ENCODE data around the gene BCL2L14. TPM values are rescaled to one million over a fixed set of nuclear protein-coding genes. Genes with fewer than 3 reads are reported as not detected.

Gene BCL2L14
- total RNA-seq, 1 donor = 0.21 TPM

GRCh38 chr12:12039897-12040296 lies 30.8 kb upstream of the BCL2L14 start:
- Histone ChIP-seq H3K27me3 (ENCODE audit: insufficient read depth, low read length) (no peaks in the 10 kb centered on the region), H3K4me3 (ENCODE audit: low read length) (no peak overlapping the region), H3K9me3 (ENCODE audit: low read depth, low read length) (no peaks in the 10 kb centered on the region), H3K4me1 (ENCODE audit: insufficient read depth, low read length) (no peaks in the 10 kb centered on the region)

- no peak overlapping the region for H3K4me3 ChIP-seq (ENCODE audit: low read length)
- H3K4me1 ChIP-seq (ENCODE audit: insufficient read depth, low read length) = no peaks in the 10 kb centered on the region
- no peaks in the 10 kb centered on the region for H3K9me3 ChIP-seq (ENCODE audit: low read depth, low read length)
- no peaks in the 10 kb centered on the region for H3K27me3 ChIP-seq (ENCODE audit: insufficient read depth, low read length)
Measured at GRCh38 chr12:12046401-12046800, 24.3 kb upstream of the BCL2L14 start.

GRCh38 chr12:12047682-12048081 lies 23.1 kb upstream of the BCL2L14 start:
- H3K9me3 ChIP-seq (ENCODE audit: low read depth, low read length) = no peaks in the 10 kb centered on the region
- H3K4me1 ChIP-seq (ENCODE audit: insufficient read depth, low read length) = no peaks in the 10 kb centered on the region
- H3K27me3 ChIP-seq (ENCODE audit: insufficient read depth, low read length) = no peaks in the 10 kb centered on the region
- H3K4me3 ChIP-seq (ENCODE audit: low read length) = no peak overlapping the region

- Histone ChIP-seq H3K27me3 (ENCODE audit: insufficient read depth, low read length) (no peaks in the 10 kb centered on the region), H3K4me3 (ENCODE audit: low read length) (no peak overlapping the region), H3K4me1 (ENCODE audit: insufficient read depth, low read length) (no peaks in the 10 kb centered on the region), H3K9me3 (ENCODE audit: low read depth, low read length) (no peaks in the 10 kb centered on the region)
Measured at GRCh38 chr12:12048266-12048665, 22.5 kb upstream of the BCL2L14 start.

GRCh38 chr12:12048714-12049113 lies 22.0 kb upstream of the BCL2L14 start:
- H3K4me3 ChIP-seq (ENCODE audit: low read length) = no peak overlapping the region

GRCh38 chr12:12051668-12052067 lies 19.1 kb upstream of the BCL2L14 start:
- no peak overlapping the region for H3K4me3 ChIP-seq (ENCODE audit: low read length)
- H3K9me3 ChIP-seq (ENCODE audit: low read depth, low read length) = no peaks in the 10 kb centered on the region
- no peaks in the 10 kb centered on the region for H3K4me1 ChIP-seq (ENCODE audit: insufficient read depth, low read length)
- no peaks in the 10 kb centered on the region for H3K27me3 ChIP-seq (ENCODE audit: insufficient read depth, low read length)

More at GRCh38 chr12:12048714-12049113, 22.0 kb upstream of the BCL2L14 start:
- Histone ChIP-seq H3K9me3 (ENCODE audit: low read depth, low read length) (no peaks in the 10 kb centered on the region), H3K27me3 (ENCODE audit: insufficient read depth, low read length) (no peaks in the 10 kb centered on the region), H3K4me1 (ENCODE audit: insufficient read depth, low read length) (no peaks in the 10 kb centered on the region)

- Histone ChIP-seq H3K27me3 (ENCODE audit: insufficient read depth, low read length) (no peaks in the 10 kb centered on the region), H3K9me3 (ENCODE audit: low read depth, low read length) (no peaks in the 10 kb centered on the region), H3K4me3 (ENCODE audit: low read length) (no peak overlapping the region), H3K4me1 (ENCODE audit: insufficient read depth, low read length) (no peaks in the 10 kb centered on the region)
Measured at GRCh38 chr12:12054993-12055392, 15.7 kb upstream of the BCL2L14 start.

GRCh38 chr12:12056951-12057350 lies 13.8 kb upstream of the BCL2L14 start:
- H3K4me3 ChIP-seq (ENCODE audit: low read length) = no peak overlapping the region
- H3K9me3 ChIP-seq (ENCODE audit: low read depth, low read length) = no peaks in the 10 kb centered on the region
- H3K27me3 ChIP-seq (ENCODE audit: insufficient read depth, low read length) = no peaks in the 10 kb centered on the region
- H3K4me1 ChIP-seq (ENCODE audit: insufficient read depth, low read length) = no peaks in the 10 kb centered on the region

- H3K9me3 ChIP-seq (ENCODE audit: low read depth, low read length) = no peaks in the 10 kb centered on the region
- H3K27me3 ChIP-seq (ENCODE audit: insufficient read depth, low read length) = no peaks in the 10 kb centered on the region
- H3K4me1 ChIP-seq (ENCODE audit: insufficient read depth, low read length) = no peaks in the 10 kb centered on the region
Measured at GRCh38 chr12:12064596-12064995, 6.1 kb upstream of the BCL2L14 start.

GRCh38 chr12:12068751-12069150 lies 2.0 kb upstream of the BCL2L14 start:
- Histone ChIP-seq H3K27me3 (ENCODE audit: insufficient read depth, low read length) (no peaks in the 10 kb centered on the region), H3K4me1 (ENCODE audit: insufficient read depth, low read length) (peaks cover 13% of the 10 kb centered on the region), H3K9me3 (ENCODE audit: low read depth, low read length) (no peaks in the 10 kb centered on the region), H3K4me3 (ENCODE audit: low read length) (no peak overlapping the region)

More at GRCh38 chr12:12064596-12064995, 6.1 kb upstream of the BCL2L14 start:
- no peak overlapping the region for H3K4me3 ChIP-seq (ENCODE audit: low read length)

GRCh38 chr12:12069821-12070548 lies 754 bp upstream of the BCL2L14 start:
- H3K4me1 ChIP-seq (ENCODE audit: insufficient read depth, low read length) = peaks cover 13% of the 10 kb centered on the region
- H3K27me3 ChIP-seq (ENCODE audit: insufficient read depth, low read length) = no peaks in the 10 kb centered on the region
- no peaks in the 10 kb centered on the region for H3K9me3 ChIP-seq (ENCODE audit: low read depth, low read length)
- no peak overlapping the region for H3K4me3 ChIP-seq (ENCODE audit: low read length)

- H3K4me3 ChIP-seq (ENCODE audit: low read length) = no peak overlapping the region
- H3K4me1 ChIP-seq (ENCODE audit: insufficient read depth, low read length) = peaks cover 13% of the 10 kb centered on the region
Measured at GRCh38 chr12:12072064-12072760, 1.5 kb downstream of the BCL2L14 start.

GRCh38 chr12:12079291-12079690 lies 8.6 kb downstream of the BCL2L14 start:
- H3K9me3 ChIP-seq (ENCODE audit: low read depth, low read length) = no peaks in the 10 kb centered on the region

More at GRCh38 chr12:12072064-12072760, 1.5 kb downstream of the BCL2L14 start:
- Histone ChIP-seq H3K27me3 (ENCODE audit: insufficient read depth, low read length) (no peaks in the 10 kb centered on the region), H3K9me3 (ENCODE audit: low read depth, low read length) (no peaks in the 10 kb centered on the region)

GRCh38 chr12:12081836-12082497 lies 11.2 kb downstream of the BCL2L14 start:
- no peaks in the 10 kb centered on the region for H3K9me3 ChIP-seq (ENCODE audit: low read depth, low read length)
- H3K4me1 ChIP-seq (ENCODE audit: insufficient read depth, low read length) = no peaks in the 10 kb centered on the region

More at GRCh38 chr12:12079291-12079690, 8.6 kb downstream of the BCL2L14 start:
- Histone ChIP-seq H3K4me1 (ENCODE audit: insufficient read depth, low read length) (no peaks in the 10 kb centered on the region), H3K4me3 (ENCODE audit: low read length) (no peak overlapping the region), H3K27me3 (ENCODE audit: insufficient read depth, low read length) (no peaks in the 10 kb centered on the region)

GRCh38 chr12:12083688-12084087 lies 12.9 kb downstream of the BCL2L14 start:
- H3K9me3 ChIP-seq (ENCODE audit: low read depth, low read length) = no peaks in the 10 kb centered on the region
- H3K27me3 ChIP-seq (ENCODE audit: insufficient read depth, low read length) = no peaks in the 10 kb centered on the region
- H3K4me1 ChIP-seq (ENCODE audit: insufficient read depth, low read length) = no peaks in the 10 kb centered on the region
- H3K4me3 ChIP-seq (ENCODE audit: low read length) = no peak overlapping the region

More at GRCh38 chr12:12081836-12082497, 11.2 kb downstream of the BCL2L14 start:
- no peak overlapping the region for H3K4me3 ChIP-seq (ENCODE audit: low read length)
- no peaks in the 10 kb centered on the region for H3K27me3 ChIP-seq (ENCODE audit: insufficient read depth, low read length)

Measured in mononuclear cell (primary cell).